Activated naive CD4-positive, alpha-beta T cell treated with anti-CD3 and anti-CD28 coated beads for 36 hours (primary cell): Measurements from ENCODE around the gene ARHGEF39. TPM values are rescaled to one million over a fixed set of nuclear protein-coding genes. Genes with fewer than 3 reads are reported as not detected.

ENCODE experiments used
- CTCF ChIA-PET: fragments of 350-600 bp; sonication (Branson Sonifier 250); formaldehyde crosslinking; loops from one replicate; lab custom pipeline; 2021; ENCODE audit warnings: antibody characterized with exemption; lab: Charles Lee
- DNase-seq: peaks from one replicate; pipeline ENCODE4 v3.0.0-alpha.2; 2020
- H3K27ac Mint-ChIP-seq: one replicate; pipeline ENCODE4 v1.8.0; 2021; ENCODE audit warnings: mild to moderate bottlenecking, mixed read lengths
- H3K27me3 Mint-ChIP-seq: one replicate; pipeline ENCODE4 v1.8.0; 2021; ENCODE audit warnings: low read depth, mixed read lengths
- H3K36me3 Mint-ChIP-seq: one replicate; pipeline ENCODE4 v1.8.0; 2021; ENCODE audit warnings: low read depth, mixed read lengths
- H3K4me1 Mint-ChIP-seq: one replicate; pipeline ENCODE4 v1.8.0; 2021; ENCODE audit warnings: low read depth, mixed read lengths
- H3K4me3 Mint-ChIP-seq: one replicate; pipeline ENCODE4 v1.8.0; 2021; ENCODE audit warnings: mild to moderate bottlenecking, moderate library complexity, mixed read lengths
- H3K9me3 Mint-ChIP-seq: one replicate; pipeline ENCODE4 v1.8.0; 2021; ENCODE audit warnings: mixed read lengths
- intact Hi-C: fragments of 100-400 bp; cut with micrococcal nuclease; formaldehyde crosslinking; loops from one replicate; pipeline ENCODE4 v1.15.1; 2023
- total RNA-seq, 2 experiments: library from RNA; stranded (reverse); gene quantifications; one replicate each; pipeline ENCODE4 v1.2.3, GENCODE V29; 2021

Gene ARHGEF39
- total RNA-seq, 2 experiments from 2014 or later: 28.9 to 30.4 TPM

DNA sequence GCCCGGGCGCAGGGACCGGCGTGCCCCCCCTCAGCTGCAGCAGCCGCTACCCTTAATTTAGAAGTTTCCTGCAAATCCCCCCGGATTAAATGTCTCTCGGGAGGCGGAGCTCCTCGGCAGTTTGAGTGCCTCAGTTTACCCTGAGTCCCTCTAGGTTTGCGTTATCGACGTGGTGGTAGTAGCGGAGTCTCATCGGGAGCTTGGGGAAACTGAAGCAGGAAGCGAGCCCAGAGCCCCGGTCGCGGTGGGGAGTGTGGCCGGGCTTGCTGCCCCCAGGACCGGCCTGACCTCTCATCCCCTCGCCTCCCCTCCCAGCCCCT lies 25.3 kb upstream of the ARHGEF39 start:
- Mint-ChIP-seq H3K36me3 (no peaks in the 10 kb centered on the region), H3K27me3 (no peaks in the 10 kb centered on the region), H3K4me3 (peak overlapping the region; percentile 78), H3K4me1 (peaks cover 18% of the 10 kb centered on the region), H3K9me3 (no peaks in the 10 kb centered on the region), H3K27ac (no peak overlapping the region)
- DNase-seq: no peak
- intact Hi-C loops: loop anchor here (2.0 kb wide), 1 partner anchor 25 kb away; the partner anchor contains the start of gene ARHGEF39
- CTCF ChIA-PET: interaction anchor here (1.0 to 8.4 kb wide), 6 partner anchors 10 to 66 kb away, joined by 3 to 86 read pairs (median 4); partner anchors contain the start of genes ARHGEF39, CA9, CREB3 and TLN1

GRCh38 chr9:35689542-35690293 lies 24.7 kb upstream of the ARHGEF39 start, which contains the start of gene TPM2:
TPM2 (minus strand) TSS chr9:35689925; CDS start chr9:35689817, 108 bp downstream.
- Mint-ChIP-seq H3K36me3 (no peaks in the 10 kb centered on the region), H3K4me1 (peaks cover 18% of the 10 kb centered on the region), H3K4me3 (peak within 1 kb of the TSS; percentile 78), H3K27me3 (no peaks in the 10 kb centered on the region), H3K9me3 (no peaks in the 10 kb centered on the region), H3K27ac (no peak within 1 kb of the TSS)
- CTCF ChIA-PET: interaction anchor here (1.0 to 8.4 kb wide), 6 partner anchors 11 to 67 kb away, joined by 3 to 86 read pairs (median 4); partner anchors contain the start of genes ARHGEF39, CA9, CREB3 and TLN1
- no peak for DNase-seq
- intact Hi-C loops: loop anchor here (2.0 kb wide), 2 partner anchors 25 to 43 kb away; partner anchors contain the start of genes ARHGEF39, CREB3 and TLN1

GRCh38 chr9:35688558-35689541 lies 23.9 kb upstream of the ARHGEF39 start:
- no peaks in the 10 kb centered on the region for H3K9me3 Mint-ChIP-seq
- DNase-seq: peak; percentile 18
- no peak overlapping the region for H3K27ac Mint-ChIP-seq
- H3K27me3 Mint-ChIP-seq: no peaks in the 10 kb centered on the region
- CTCF ChIA-PET: interaction anchor here (1.2 to 2.4 kb wide), 7 partner anchors 7 to 78 kb away, joined by 3 to 12 read pairs (median 6); partner anchors contain the start of genes CCDC107 and RMRP
- intact Hi-C loops: loop anchor here (1.0 to 2.0 kb wide), 2 partner anchors 30 to 44 kb away; partner anchors contain the start of genes CREB3 and TLN1
- peaks cover 18% of the 10 kb centered on the region for H3K4me1 Mint-ChIP-seq
- no peaks in the 10 kb centered on the region for H3K36me3 Mint-ChIP-seq
- peak overlapping the region; percentile 52 for H3K4me3 Mint-ChIP-seq

- CTCF ChIA-PET: interaction anchor here (0.6 to 2.4 kb wide), 10 partner anchors 8 to 137 kb away, joined by 3 to 12 read pairs (median 4); partner anchors contain the start of genes CCDC107 and RMRP
- no peak for DNase-seq
- Mint-ChIP-seq H3K36me3 (no peaks in the 10 kb centered on the region), H3K27me3 (no peaks in the 10 kb centered on the region), H3K27ac (no peak overlapping the region), H3K4me3 (no peak overlapping the region), H3K4me1 (peaks cover 18% of the 10 kb centered on the region), H3K9me3 (no peaks in the 10 kb centered on the region)
- intact Hi-C loops: loop anchor here (1.0 to 2.0 kb wide), 2 partner anchors 29 to 45 kb away; partner anchors contain the start of genes CREB3 and TLN1
Measured at GRCh38 chr9:35687972-35688557, 23.1 kb upstream of the ARHGEF39 start.

GRCh38 chr9:35687306-35687705 lies 22.3 kb upstream of the ARHGEF39 start:
- Mint-ChIP-seq H3K36me3 (no peaks in the 10 kb centered on the region), H3K27ac (no peak overlapping the region), H3K4me3 (no peak overlapping the region), H3K9me3 (no peaks in the 10 kb centered on the region), H3K4me1 (peaks cover 18% of the 10 kb centered on the region), H3K27me3 (no peaks in the 10 kb centered on the region)
- CTCF ChIA-PET: interaction anchor here (0.7 to 2.4 kb wide), 5 partner anchors 8 to 76 kb away, joined by 3 to 12 read pairs (median 6); partner anchors contain the start of genes CCDC107 and RMRP
- intact Hi-C loops: no loop called here
- DNase-seq: no peak

- Mint-ChIP-seq H3K4me3 (no peak overlapping the region), H3K27me3 (no peaks in the 10 kb centered on the region), H3K4me1 (peaks cover 18% of the 10 kb centered on the region), H3K27ac (no peak overlapping the region), H3K36me3 (no peaks in the 10 kb centered on the region), H3K9me3 (no peaks in the 10 kb centered on the region)
- intact Hi-C loops: no loop called here
- CTCF ChIA-PET: interaction anchor here (0.6 to 8.1 kb wide), 4 partner anchors 9 to 63 kb away, joined by 3 to 64 read pairs (median 9); partner anchors contain the start of genes CCDC107 and RMRP
- no peak for DNase-seq
Measured at GRCh38 chr9:35686222-35687203, 21.5 kb upstream of the ARHGEF39 start.

GRCh38 chr9:35685506-35685905 lies 20.5 kb upstream of the ARHGEF39 start:
- Mint-ChIP-seq H3K27ac (no peak overlapping the region), H3K4me1 (peaks cover 14% of the 10 kb centered on the region), H3K27me3 (no peaks in the 10 kb centered on the region), H3K4me3 (no peak overlapping the region), H3K36me3 (no peaks in the 10 kb centered on the region), H3K9me3 (no peaks in the 10 kb centered on the region)
- CTCF ChIA-PET: interaction anchor here (1.2 to 8.1 kb wide), 2 partner anchors 10 to 12 kb away, joined by 3 to 64 read pairs; partner anchors contain the start of gene CA9
- intact Hi-C loops: no loop called here
- no peak for DNase-seq

- Mint-ChIP-seq H3K27me3 (no peaks in the 10 kb centered on the region), H3K9me3 (no peaks in the 10 kb centered on the region), H3K4me1 (peaks cover 14% of the 10 kb centered on the region), H3K36me3 (no peaks in the 10 kb centered on the region), H3K27ac (no peak overlapping the region), H3K4me3 (no peak overlapping the region)
- intact Hi-C loops: no loop called here
- no peak for DNase-seq
- CTCF ChIA-PET: interaction anchor here (1.2 to 8.1 kb wide), 2 partner anchors 11 to 12 kb away, joined by 3 to 64 read pairs; partner anchors contain the start of gene CA9
Measured at GRCh38 chr9:35684921-35685320, 19.9 kb upstream of the ARHGEF39 start.

GRCh38 chr9:35683323-35683722 lies 18.3 kb upstream of the ARHGEF39 start:
- CTCF ChIA-PET: interaction anchor here (0.7 to 8.1 kb wide), 5 partner anchors 12 to 521 kb away, joined by 3 to 64 read pairs (median 4); partner anchors contain the start of genes CCDC107, RMRP and UNC13B
- H3K4me1 Mint-ChIP-seq: peaks cover 3% of the 10 kb centered on the region
- H3K36me3 Mint-ChIP-seq: no peaks in the 10 kb centered on the region
- intact Hi-C loops: no loop called here
- H3K9me3 Mint-ChIP-seq: no peaks in the 10 kb centered on the region
- no peak overlapping the region for H3K27ac Mint-ChIP-seq
- no peak for DNase-seq
- H3K4me3 Mint-ChIP-seq: no peak overlapping the region
- no peaks in the 10 kb centered on the region for H3K27me3 Mint-ChIP-seq

DNA sequence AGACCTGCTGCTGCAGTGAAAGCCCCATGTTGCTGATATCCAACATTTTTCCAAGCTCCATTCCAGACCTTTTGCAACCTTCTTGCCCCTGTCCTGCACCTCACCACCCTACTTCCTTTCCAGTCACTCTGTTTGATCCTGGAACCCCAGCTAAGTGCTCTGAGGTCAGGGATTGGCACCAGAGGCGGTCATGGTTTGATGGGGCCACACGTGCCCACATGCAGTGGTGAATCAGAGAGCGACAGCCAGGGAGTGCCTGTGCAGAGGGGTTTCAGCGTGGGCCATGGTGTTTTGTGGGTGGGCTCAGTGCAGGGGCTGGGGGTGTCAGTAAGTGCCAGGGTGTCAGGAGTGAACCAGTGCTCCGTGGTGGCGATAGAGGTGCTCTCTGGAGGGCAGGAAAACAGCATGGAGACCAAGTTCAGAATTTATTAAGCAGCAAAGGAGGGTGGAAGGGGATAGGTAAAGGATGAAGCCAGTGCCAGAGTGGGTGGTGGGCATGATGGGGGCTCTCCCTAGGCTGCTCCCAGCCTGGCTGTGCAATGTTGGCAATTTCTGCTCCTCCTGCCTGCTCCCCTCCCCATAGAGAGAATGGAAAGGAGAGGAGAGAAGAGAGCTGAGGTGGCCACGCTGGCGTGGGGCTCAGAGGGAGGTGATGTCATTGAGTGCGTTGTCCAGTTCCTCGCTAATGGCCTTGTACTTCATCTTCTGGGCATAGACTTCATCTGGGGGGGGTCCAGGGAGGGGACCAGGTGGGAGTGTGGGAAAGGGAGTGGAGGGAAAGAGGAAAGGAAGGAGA lies 17.7 kb upstream of the ARHGEF39 start:
- H3K4me1 Mint-ChIP-seq: no peaks in the 10 kb centered on the region
- no peak overlapping the region for H3K27ac Mint-ChIP-seq
- intact Hi-C loops: no loop called here
- H3K36me3 Mint-ChIP-seq: no peaks in the 10 kb centered on the region
- H3K4me3 Mint-ChIP-seq: no peak overlapping the region
- no peaks in the 10 kb centered on the region for H3K9me3 Mint-ChIP-seq
- H3K27me3 Mint-ChIP-seq: no peaks in the 10 kb centered on the region
- CTCF ChIA-PET: interaction anchor here (0.7 to 8.1 kb wide), 3 partner anchors 13 to 45 kb away, joined by 3 to 64 read pairs (median 4); no protein-coding TSS in a partner anchor
- DNase-seq: no peak
